HepG2 (cell line): Measurements from ENCODE around the gene RAB42. TPM values are rescaled to one million over a fixed set of nuclear protein-coding genes. Genes with fewer than 3 reads are reported as not detected.

ENCODE experiments used
- ASH2L ChIP-seq: fragments of 300-600, 200-600 bp; sonication (generic); IDR thresholded peaks from 2 replicates; pipeline ENCODE4 v1.7.0; 2017; ENCODE audit warnings: low read depth, mild to moderate bottlenecking, moderate library complexity, mixed read lengths, low read length; ENCODE audit not compliant: insufficient read length
- CREB1 ChIP-seq, 2 experiments: fragments of 450-650 bp in 1 of 2; IDR thresholded peaks; 2 replicates each; pipeline ENCODE4 v1.6.1; 2016 to 2017; ENCODE audit warnings: control low read depth in 1 of 2, mild to moderate bottlenecking in 1 of 2, missing compliant biosample characterization in 1 of 2, missing genetic modification characterization in 1 of 2
- DPF2 ChIP-seq: sonication (generic); formaldehyde crosslinking; IDR thresholded peaks from 2 replicates; pipeline ENCODE4 v1.4.0; 2020; ENCODE audit warnings: mild to moderate bottlenecking, low read depth, missing genetic modification reagents, borderline replicate concordance
- HHEX ChIP-seq: IDR thresholded peaks from 2 replicates; pipeline ENCODE4 v1.6.1; 2016; ENCODE audit warnings: control low read depth
- HOXA9 ChIP-seq: sonication (generic); formaldehyde crosslinking; IDR thresholded peaks from 2 replicates; pipeline ENCODE4 v1.8.1; 2022; ENCODE audit warnings: missing genetic modification reagents, mild to moderate bottlenecking, moderate library complexity, borderline replicate concordance
- KMT2B ChIP-seq: IDR thresholded peaks from 2 replicates; pipeline ENCODE4 v1.6.1; 2016; ENCODE audit warnings: missing genetic modification reagents, missing compliant biosample characterization
- NONO ChIP-seq, 2 experiments: fragments of 450-650 bp in 1 of 2; sonication (generic) in 1 of 2; formaldehyde crosslinking in 1 of 2; IDR thresholded peaks in 1 of 2; conservative IDR thresholded peaks in 1 of 2; 2 replicates each; pipeline versions ENCODE4 v1.6.1 to v1.8.0; 2017 to 2022; ENCODE audit warnings: mild to moderate bottlenecking in 1 of 2, missing genetic modification reagents in 1 of 2, moderate library complexity in 1 of 2
- POLR2A ChIP-seq, 2 experiments: IDR thresholded peaks; 2 replicates each; pipeline ENCODE4 v1.6.1; 2011; ENCODE audit warnings: low read depth in 2 of 2, low read length in 2 of 2, mild to moderate bottlenecking in 1 of 2, moderate library complexity in 1 of 2; ENCODE audit not compliant: insufficient read depth in 1 of 2
- POLR2AphosphoS2 ChIP-seq: IDR thresholded peaks from 2 replicates; pipeline ENCODE4 v1.6.1; 2011; ENCODE audit warnings: low read depth, low read length, improper control_type of control experiment
- RBM22 ChIP-seq: fragments of 200-400 bp; formaldehyde crosslinking; optimal IDR thresholded peaks from 2 replicates; pipeline ENCODE3; 2017; ENCODE audit warnings: mild to moderate bottlenecking, low read length, moderate library complexity
- REXO4 ChIP-seq: sonication (generic); formaldehyde crosslinking; IDR thresholded peaks from 2 replicates; pipeline ENCODE4 v1.8.0; 2022; ENCODE audit warnings: missing genetic modification reagents, mild to moderate bottlenecking, borderline replicate concordance
- SIN3A ChIP-seq: IDR thresholded peaks from 2 replicates; pipeline ENCODE4 v1.6.1; 2011; ENCODE audit warnings: low read depth, mild to moderate bottlenecking, control low read depth, low read length, borderline replicate concordance
- SP4 ChIP-seq: sonication (generic); formaldehyde crosslinking; IDR thresholded peaks from 2 replicates; pipeline ENCODE4 v1.8.1; 2023; ENCODE audit warnings: mild to moderate bottlenecking, missing genetic modification reagents
- SP5 ChIP-seq: IDR thresholded peaks from 2 replicates; pipeline ENCODE4 v1.6.1; 2016; ENCODE audit warnings: low read depth, borderline replicate concordance
- ZBTB37 ChIP-seq: sonication (generic); formaldehyde crosslinking; IDR thresholded peaks from 2 replicates; pipeline ENCODE4 v1.4.0; 2020; ENCODE audit warnings: mild to moderate bottlenecking, missing genetic modification reagents
- ZC3H4 ChIP-seq: sonication (generic); formaldehyde crosslinking; IDR thresholded peaks from 2 replicates; pipeline ENCODE4 v1.4.0; 2020; ENCODE audit warnings: missing genetic modification reagents, borderline replicate concordance
- ZNF331 ChIP-seq: sonication (generic); formaldehyde crosslinking; IDR thresholded peaks from 2 replicates; pipeline ENCODE4 v1.4.0; 2020; ENCODE audit warnings: missing genetic modification reagents
- ZNF335 ChIP-seq: sonication (generic); formaldehyde crosslinking; IDR thresholded peaks from 2 replicates; pipeline ENCODE4 v1.4.0; 2020; ENCODE audit warnings: missing genetic modification reagents
- ZNF543 ChIP-seq: sonication (generic); formaldehyde crosslinking; IDR thresholded peaks from 2 replicates; pipeline ENCODE4 v1.4.0; 2020; ENCODE audit warnings: mild to moderate bottlenecking, missing genetic modification reagents
- polyA plus RNA-seq, 8 experiments: library from polyadenylated mRNA; depleted of rRNA in 3 of 8; stranded (reverse) in 7 of 8; unstranded in 1 of 8; fragments of >200 nt; fragmentation: Illumina TruSeq in 4 of 8; extraction: Trizol in 4 of 8; gene quantifications; 2 replicates each; pipeline versions ENCODE4 v1.2.1 to v1.2.3, GENCODE V29; 2011 to 2016; ENCODE audit warnings: low read depth in 4 of 8, missing spikeins in 1 of 8, mixed read lengths in 1 of 8; ENCODE audit not compliant: insufficient read depth in 1 of 8
- total RNA-seq, 5 experiments: library from RNA; depleted of rRNA; stranded (reverse); fragments of >200 nt; fragmentation: Illumina TruSeq; extraction: Trizol; gene quantifications; 2 replicates each; pipeline ENCODE4 v1.2.3, GENCODE V29; 2016; ENCODE audit warnings: low read depth in 1 of 5
- TF ChIP-seq, protein P1 (sequence below): sonication (generic); formaldehyde crosslinking; IDR thresholded peaks from 2 replicates; pipeline ENCODE4 v1.4.0; 2020; ENCODE audit warnings: missing genetic modification reagents, borderline replicate concordance

Gene RAB42
- total and polyA plus RNA-seq, 2 of the 13 experiments (the other 11 are each of a cell fraction or from before 2014, with no cell fraction given), result 10.4 to 166 TPM

GRCh38 chr1:28577738-28578536, 14.1 kb upstream of the RAB42 start (continued):
- TF ChIP-seq POLR2A (IDR thresholded peaks at IDR 0.05; ENCODE audit: insufficient read depth in 1 of 2, low read depth in 2 of 2, low read length in 2 of 2) (peak; percentile 53 to 65), HOXA9 (CRISPR knock-in tag) (0 out of 2 replicates have a peak, but pooled peaks have one; percentile 23), ZNF331 (0 out of 2 replicates have a peak, but pooled peaks have one; percentile 9), ZBTB37 (CRISPR knock-in tag) (no peak), SIN3A (0 out of 2 replicates have a peak, but pooled peaks have one; percentile 32), ZC3H4 (peak; percentile 48; the same call in 1 of the 2 replicates), RBM22 (peak; percentile 92), POLR2AphosphoS2 (0 out of 2 replicates have a peak, but pooled peaks have one; percentile 74), HHEX (no peak), CREB1 (IDR thresholded peaks at IDR 0.05) (no peak), CREB1 (CRISPR knock-in tag; IDR thresholded peaks at IDR 0.05) (peak; percentile 55; the same call in 1 of the 2 replicates), DPF2 (CRISPR knock-in tag) (no peak), SP5 (CRISPR knock-in tag) (no peak), REXO4 (CRISPR knock-in tag) (no peak), NONO (IDR thresholded peaks at IDR 0.05) (no peak), NONO (CRISPR knock-in tag; conservative IDR thresholded peaks at IDR 0.05) (peak; percentile 69), ASH2L (peak; percentile 14), KMT2B (CRISPR knock-in tag) (no peak), ZNF335 (CRISPR knock-in tag) (peak; percentile 33; the same call in 1 of the 2 replicates), ZNF543 (CRISPR knock-in tag) (no peak), SP4 (CRISPR knock-in tag) (no peak)
- TF ChIP-seq, protein P1, sequence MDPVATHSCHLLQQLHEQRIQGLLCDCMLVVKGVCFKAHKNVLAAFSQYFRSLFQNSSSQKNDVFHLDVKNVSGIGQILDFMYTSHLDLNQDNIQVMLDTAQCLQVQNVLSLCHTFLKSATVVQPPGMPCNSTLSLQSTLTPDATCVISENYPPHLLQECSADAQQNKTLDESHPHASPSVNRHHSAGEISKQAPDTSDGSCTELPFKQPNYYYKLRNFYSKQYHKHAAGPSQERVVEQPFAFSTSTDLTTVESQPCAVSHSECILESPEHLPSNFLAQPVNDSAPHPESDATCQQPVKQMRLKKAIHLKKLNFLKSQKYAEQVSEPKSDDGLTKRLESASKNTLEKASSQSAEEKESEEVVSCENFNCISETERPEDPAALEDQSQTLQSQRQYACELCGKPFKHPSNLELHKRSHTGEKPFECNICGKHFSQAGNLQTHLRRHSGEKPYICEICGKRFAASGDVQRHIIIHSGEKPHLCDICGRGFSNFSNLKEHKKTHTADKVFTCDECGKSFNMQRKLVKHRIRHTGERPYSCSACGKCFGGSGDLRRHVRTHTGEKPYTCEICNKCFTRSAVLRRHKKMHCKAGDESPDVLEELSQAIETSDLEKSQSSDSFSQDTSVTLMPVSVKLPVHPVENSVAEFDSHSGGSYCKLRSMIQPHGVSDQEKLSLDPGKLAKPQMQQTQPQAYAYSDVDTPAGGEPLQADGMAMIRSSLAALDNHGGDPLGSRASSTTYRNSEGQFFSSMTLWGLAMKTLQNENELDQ (CRISPR knock-in tag), result no peak
